ENCODE results near the gene MBP.

Gene MBP

DNA sequence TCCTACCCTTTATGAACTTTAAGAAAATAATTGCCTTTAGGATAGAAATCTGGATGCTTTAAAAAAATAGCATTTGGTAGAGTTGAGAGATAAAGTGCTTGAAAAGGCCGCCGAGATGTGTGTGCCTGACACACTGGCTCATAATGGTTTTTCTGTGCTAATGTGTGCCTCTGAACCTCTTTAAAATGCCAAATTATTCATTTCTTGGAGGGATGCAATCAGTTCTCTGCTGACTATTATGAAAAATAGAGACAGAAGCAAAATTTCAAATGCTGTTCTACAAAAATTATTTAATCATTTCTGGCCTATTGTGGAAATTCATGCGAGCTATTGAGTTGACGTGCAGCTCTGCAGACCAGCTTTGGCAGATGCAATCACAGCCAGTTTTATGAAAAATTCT, 18.0 kb upstream of the MBP start:
- no peak overlapping the region for H3K4me3 Mint-ChIP-seq
- DNase-seq: no peak
- H3K9me3 Mint-ChIP-seq: peaks cover 7% of the 10 kb centered on the region
- H3K27ac Mint-ChIP-seq: no peak overlapping the region
- H3K27me3 Mint-ChIP-seq (ENCODE audit: low read depth, poor library complexity): peaks cover 25% of the 10 kb centered on the region
- TF ChIP-seq, protein P1, sequence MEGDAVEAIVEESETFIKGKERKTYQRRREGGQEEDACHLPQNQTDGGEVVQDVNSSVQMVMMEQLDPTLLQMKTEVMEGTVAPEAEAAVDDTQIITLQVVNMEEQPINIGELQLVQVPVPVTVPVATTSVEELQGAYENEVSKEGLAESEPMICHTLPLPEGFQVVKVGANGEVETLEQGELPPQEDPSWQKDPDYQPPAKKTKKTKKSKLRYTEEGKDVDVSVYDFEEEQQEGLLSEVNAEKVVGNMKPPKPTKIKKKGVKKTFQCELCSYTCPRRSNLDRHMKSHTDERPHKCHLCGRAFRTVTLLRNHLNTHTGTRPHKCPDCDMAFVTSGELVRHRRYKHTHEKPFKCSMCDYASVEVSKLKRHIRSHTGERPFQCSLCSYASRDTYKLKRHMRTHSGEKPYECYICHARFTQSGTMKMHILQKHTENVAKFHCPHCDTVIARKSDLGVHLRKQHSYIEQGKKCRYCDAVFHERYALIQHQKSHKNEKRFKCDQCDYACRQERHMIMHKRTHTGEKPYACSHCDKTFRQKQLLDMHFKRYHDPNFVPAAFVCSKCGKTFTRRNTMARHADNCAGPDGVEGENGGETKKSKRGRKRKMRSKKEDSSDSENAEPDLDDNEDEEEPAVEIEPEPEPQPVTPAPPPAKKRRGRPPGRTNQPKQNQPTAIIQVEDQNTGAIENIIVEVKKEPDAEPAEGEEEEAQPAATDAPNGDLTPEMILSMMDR (IDR thresholded peaks at IDR 0.05): no peak
- no peaks in the 10 kb centered on the region for H3K36me3 Mint-ChIP-seq (ENCODE audit: low read depth)
- no peaks in the 10 kb centered on the region for H3K4me1 Mint-ChIP-seq

DNA sequence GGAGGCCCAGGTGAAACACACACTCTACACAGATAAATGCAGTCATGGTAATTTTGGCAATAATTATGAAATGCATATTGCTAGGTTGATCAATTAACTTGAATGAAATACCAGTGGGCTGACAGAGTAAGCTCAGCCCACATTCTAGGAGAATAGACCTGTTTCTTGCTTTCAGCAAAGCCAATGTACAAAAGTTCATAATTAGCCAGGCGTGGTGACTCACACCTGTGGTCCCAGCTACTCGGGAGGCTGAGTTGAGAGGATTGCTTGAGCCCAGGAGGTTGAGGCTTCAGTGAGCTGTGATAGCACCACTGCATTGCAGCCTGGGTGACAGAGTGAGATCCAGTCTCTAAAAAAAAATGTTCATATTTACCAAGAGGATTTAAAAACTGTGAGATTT, 15.7 kb upstream of the MBP start:
- H3K4me1 Mint-ChIP-seq: no peaks in the 10 kb centered on the region
- no peaks in the 10 kb centered on the region for H3K36me3 Mint-ChIP-seq (ENCODE audit: low read depth)
- peaks cover 19% of the 10 kb centered on the region for H3K9me3 Mint-ChIP-seq
- no peak overlapping the region for H3K4me3 Mint-ChIP-seq
- H3K27ac Mint-ChIP-seq: no peak overlapping the region
- TF ChIP-seq, protein P1 (IDR thresholded peaks at IDR 0.05): no peak
- no peak for DNase-seq
- peaks cover 19% of the 10 kb centered on the region for H3K27me3 Mint-ChIP-seq (ENCODE audit: low read depth, poor library complexity)

DNA sequence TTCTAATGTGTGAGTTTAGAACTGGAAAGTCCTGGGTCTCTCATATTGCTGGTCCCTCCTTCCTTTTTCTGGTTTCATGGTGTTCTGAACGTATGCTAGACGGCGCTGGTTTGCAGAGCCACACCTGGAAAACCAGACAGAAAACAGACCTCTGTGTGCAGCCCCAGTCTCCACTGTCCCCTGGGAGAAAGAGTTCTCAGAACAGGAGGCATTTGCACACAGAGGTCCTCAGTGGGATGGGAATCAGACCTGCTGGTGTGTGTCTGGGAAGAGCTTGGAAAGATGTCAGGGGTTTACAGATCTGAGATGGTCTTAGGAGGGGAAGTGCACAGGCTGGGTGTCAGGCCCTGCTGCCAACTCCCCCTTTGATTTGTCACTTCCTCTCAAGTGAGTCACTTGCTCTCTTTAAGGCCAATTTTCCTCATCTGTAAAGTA, 14.9 kb upstream of the MBP start:
- no peak overlapping the region for H3K4me3 Mint-ChIP-seq
- H3K27me3 Mint-ChIP-seq (ENCODE audit: low read depth, poor library complexity): peaks cover 19% of the 10 kb centered on the region
- peaks cover 27% of the 10 kb centered on the region for H3K9me3 Mint-ChIP-seq
- no peak overlapping the region for H3K27ac Mint-ChIP-seq
- no peak for DNase-seq
- no peaks in the 10 kb centered on the region for H3K4me1 Mint-ChIP-seq
- TF ChIP-seq, protein P1 (IDR thresholded peaks at IDR 0.05): no peak
- H3K36me3 Mint-ChIP-seq (ENCODE audit: low read depth): peaks cover 4% of the 10 kb centered on the region

DNA sequence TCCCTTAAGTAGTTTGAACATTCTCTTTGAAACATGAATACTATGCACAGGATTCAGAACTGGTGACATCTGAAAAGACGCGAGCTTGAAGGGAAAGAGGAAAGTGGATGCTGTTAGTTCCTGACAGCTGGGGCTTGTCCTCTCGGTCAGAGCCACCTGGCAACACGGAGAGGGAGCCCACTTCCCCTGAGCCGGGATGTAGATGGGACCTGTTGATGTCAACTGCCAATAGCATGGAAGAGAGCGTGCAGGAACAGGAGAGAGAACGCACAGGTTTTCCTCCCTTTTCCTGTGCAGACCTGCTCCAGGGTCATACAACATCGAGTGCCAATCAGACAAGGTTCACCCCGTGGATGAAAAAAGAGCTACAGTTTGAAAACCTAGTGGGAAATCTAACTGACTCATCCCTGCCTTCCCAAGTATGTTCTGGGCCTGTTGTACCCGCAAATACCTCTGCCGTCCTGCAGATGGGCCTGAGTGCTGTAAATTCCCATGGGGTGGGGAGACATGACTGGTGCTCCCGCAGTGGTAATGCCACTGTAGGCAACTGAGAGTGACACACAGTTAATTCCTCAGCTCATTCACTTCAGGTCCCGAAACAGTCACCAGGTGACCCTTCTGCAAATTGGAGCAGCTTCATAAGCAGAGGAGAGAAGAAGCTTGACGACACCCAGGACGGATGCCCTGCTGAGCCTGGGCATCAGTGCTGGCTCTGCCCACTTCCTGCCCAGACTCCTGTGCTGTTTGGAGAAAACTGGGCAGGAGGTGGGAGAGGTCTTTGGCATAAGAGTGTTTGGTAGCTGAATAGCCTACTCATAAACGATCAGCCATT, 13.9 kb upstream of the MBP start:
- peaks cover 6% of the 10 kb centered on the region for H3K36me3 Mint-ChIP-seq (ENCODE audit: low read depth)
- H3K9me3 Mint-ChIP-seq: peaks cover 36% of the 10 kb centered on the region
- no peak for DNase-seq
- H3K4me3 Mint-ChIP-seq: no peak overlapping the region
- no peaks in the 10 kb centered on the region for H3K4me1 Mint-ChIP-seq
- peaks cover 15% of the 10 kb centered on the region for H3K27me3 Mint-ChIP-seq (ENCODE audit: low read depth, poor library complexity)
- TF ChIP-seq, protein P1 (IDR thresholded peaks at IDR 0.05): no peak
- H3K27ac Mint-ChIP-seq: no peak overlapping the region

DNA sequence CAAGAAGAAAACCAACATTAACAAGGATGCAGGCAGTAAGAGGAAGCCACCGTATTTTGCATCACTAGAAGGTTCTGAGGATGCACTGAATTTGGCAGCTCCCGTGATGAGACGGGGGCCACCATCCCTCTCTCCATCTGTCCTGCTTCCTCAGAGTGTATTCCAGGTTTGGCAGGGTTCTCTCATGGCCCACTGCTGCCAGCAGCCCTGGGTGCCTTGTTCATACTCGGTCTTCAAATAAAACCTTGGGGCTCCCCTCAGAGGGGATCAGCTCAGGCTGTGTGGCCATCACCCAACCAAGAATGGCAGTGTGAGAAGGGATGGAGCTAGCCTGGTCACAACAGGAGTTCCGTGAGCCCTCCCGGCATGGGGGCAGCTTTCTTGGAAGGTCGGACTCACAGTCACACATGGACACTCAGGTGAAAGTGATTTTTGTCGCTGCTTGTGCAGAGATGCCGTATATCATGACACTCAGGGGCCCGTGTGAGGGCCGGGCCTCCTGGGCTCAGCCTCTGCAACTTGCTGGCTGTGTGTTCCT, 12.8 kb upstream of the MBP start:
- no peak overlapping the region for H3K4me3 Mint-ChIP-seq
- peaks cover 6% of the 10 kb centered on the region for H3K36me3 Mint-ChIP-seq (ENCODE audit: low read depth)
- TF ChIP-seq, protein P1 (IDR thresholded peaks at IDR 0.05): no peak
- peaks cover 42% of the 10 kb centered on the region for H3K9me3 Mint-ChIP-seq
- H3K27ac Mint-ChIP-seq: no peak overlapping the region
- H3K4me1 Mint-ChIP-seq: no peaks in the 10 kb centered on the region
- DNase-seq: no peak
- peaks cover 19% of the 10 kb centered on the region for H3K27me3 Mint-ChIP-seq (ENCODE audit: low read depth, poor library complexity)
